WI38 (cell line): ENCODE data around the gene EYA2.

ENCODE experiments used
- H3K4me3 ChIP-seq: 2 replicates; pipeline ENCODE4 v1.5.1; 2011; ENCODE audit warnings: low read depth, mild to moderate bottlenecking, control low read depth, low read length
- TF ChIP-seq, protein P1 (sequence below): IDR thresholded peaks from 2 replicates; pipeline ENCODE4 v1.5.1; 2012; ENCODE audit warnings: low read depth, mild to moderate bottlenecking, control low read depth, low read length

The EYA2 gene

DNA sequence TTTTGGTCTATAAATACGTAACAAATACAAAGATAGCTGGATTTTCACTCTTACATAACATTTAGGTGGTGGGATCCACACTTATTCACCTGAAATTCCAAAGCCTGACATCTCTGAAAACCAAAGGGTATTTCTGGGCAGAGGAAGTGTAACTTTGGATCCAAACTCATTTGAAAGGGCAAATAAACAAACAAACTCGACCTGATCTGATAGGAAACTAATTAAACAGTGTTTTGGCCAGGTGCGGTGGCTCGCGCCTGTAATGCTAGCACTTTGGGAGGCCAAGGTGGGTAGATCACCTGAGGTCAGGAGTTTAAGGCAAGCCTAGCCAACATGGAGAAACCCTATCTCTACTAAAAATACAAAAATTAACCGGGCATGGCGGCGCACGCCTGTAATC lies 332.9 kb downstream of the EYA2 start:
- TF ChIP-seq, protein P1, sequence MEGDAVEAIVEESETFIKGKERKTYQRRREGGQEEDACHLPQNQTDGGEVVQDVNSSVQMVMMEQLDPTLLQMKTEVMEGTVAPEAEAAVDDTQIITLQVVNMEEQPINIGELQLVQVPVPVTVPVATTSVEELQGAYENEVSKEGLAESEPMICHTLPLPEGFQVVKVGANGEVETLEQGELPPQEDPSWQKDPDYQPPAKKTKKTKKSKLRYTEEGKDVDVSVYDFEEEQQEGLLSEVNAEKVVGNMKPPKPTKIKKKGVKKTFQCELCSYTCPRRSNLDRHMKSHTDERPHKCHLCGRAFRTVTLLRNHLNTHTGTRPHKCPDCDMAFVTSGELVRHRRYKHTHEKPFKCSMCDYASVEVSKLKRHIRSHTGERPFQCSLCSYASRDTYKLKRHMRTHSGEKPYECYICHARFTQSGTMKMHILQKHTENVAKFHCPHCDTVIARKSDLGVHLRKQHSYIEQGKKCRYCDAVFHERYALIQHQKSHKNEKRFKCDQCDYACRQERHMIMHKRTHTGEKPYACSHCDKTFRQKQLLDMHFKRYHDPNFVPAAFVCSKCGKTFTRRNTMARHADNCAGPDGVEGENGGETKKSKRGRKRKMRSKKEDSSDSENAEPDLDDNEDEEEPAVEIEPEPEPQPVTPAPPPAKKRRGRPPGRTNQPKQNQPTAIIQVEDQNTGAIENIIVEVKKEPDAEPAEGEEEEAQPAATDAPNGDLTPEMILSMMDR = no peak

DNA sequence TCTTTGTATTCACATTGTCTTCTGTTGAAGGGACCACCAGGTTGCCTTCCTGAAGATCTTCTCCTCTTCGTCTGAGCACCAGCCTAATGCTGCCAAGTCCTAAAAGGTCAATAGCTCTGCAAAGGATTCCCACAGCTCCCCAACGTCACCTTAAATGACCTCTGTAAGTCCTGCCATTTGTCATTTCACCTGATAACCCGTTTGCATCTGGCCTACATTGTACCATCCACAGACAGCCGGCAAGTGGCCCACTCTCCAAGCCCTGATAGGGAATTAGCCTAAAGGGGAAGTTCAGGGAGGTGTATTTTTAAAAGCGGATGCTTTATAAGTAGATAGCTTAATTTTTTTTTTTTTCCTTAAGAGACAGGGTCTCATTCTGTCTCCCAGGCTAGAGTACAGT lies 334.0 kb downstream of the EYA2 start:
- no peak overlapping the region for H3K4me3 ChIP-seq
- TF ChIP-seq, protein P1 = no peak

More for the DNA sequence above, 332.9 kb downstream of the EYA2 start:
- no peak overlapping the region for H3K4me3 ChIP-seq

DNA sequence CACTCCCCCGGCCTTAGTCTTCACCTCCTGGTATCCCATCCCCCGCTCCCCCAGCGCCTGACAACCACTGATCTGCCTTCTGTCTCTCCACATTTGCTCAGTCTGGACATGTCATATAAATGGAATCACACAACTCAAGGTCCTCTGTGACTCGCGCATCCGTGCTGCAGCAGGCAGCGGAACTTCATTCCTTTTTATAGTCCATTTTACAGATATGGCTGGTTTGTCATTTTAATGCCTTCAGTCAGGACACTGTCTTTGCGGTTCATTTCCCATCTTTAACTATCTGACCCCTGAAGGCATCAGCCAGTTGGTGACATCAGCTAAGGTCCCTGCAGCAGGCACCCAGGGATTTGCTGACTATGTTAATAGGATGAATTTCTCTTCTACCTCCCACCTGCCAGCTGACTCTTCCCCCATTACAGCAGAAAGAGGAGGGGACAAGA lies 336.2 kb downstream of the EYA2 start:
- TF ChIP-seq, protein P1 = no peak
- H3K4me3 ChIP-seq = no peak overlapping the region

DNA sequence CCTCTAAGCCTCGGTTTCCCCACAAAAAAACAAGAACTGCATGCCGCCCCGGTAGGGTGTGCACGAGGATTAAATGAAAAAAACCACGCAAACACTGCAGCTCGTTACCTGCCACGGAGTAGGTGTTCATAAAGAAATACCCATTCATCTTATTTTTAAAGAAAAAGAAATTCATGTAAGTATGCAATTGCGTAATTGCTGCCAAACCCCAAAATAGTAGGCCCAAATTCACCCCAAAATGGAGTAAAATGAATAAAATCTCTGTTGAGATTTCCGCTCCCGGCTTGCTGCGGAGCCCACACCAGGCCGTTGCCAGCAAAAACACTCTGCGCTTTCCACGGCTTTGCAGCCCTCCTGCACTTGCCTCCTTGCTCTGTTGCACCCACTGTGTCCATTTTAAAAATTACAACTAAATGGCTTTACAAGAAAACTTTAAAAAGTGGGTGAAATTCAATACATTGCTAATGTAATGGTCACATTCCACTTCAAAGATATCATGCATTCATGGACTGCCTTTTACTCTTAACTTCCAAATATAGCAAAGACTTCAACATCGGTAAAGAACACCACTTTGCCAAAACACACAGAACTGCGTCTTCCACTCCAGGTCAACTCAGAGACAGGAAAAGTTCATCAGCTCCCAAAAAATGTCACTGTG lies 336.9 kb downstream of the EYA2 start:
- H3K4me3 ChIP-seq = no peak overlapping the region

DNA sequence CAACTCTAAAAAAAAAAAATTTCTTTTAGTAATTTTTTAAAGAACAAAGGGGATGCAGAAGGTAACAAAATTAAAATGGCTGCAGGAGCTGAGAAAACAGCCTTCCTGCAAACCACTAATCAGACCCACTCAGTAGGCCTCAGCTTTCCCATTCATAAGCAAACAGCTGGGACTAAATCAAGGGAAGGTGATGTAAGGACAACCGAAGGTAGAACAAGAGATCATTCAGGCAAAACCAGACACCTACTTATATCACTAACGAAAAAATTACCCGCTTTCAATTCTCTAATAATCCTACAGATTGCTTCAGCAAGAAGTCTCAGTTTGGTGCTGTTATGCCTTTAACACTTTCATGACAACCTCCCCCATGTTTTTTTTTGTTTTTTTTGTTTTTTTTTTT lies 337.9 kb downstream of the EYA2 start:
- TF ChIP-seq, protein P1 = no peak
- no peak overlapping the region for H3K4me3 ChIP-seq

More for the DNA sequence above, 336.9 kb downstream of the EYA2 start:
- TF ChIP-seq, protein P1 = no peak

DNA sequence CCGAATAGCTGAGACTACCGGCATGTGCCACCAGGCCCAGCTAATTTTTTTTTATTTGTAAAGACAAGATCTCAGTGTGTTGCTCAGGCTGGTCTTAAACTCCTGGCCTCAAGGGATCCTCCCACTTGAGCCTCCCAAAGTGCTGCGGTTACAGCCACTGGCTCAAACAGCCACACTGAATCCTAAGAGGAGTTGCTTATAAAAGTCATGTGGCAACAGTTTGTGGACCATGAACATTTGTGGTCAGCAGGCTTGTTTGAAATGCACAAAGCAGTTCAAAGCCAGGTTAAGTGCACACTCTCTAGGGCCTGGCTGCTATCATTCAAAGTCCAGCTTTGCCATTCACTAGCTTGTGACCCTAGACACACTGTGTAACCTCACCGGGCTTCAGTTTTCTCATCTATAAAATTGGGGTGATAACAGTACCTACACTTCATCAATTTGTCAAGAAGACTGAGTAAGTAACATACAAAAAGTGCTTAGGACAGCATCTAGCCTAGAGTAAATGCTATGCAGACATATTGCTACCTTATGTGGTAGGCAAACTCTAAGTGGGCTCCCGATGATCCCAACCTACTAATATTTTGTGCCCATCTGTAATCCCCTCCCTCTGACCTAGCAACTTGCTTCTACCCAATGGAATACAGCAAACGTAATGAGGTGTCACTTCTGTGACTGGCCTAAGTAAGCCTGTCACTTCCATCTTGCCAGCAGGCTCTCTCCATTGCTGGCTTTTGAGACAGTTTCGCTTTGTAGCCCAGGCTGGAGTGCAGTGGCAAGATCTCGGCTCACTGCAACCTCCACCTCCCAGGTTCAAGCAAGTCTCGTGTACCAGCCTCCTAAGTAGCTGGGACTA lies 338.9 kb downstream of the EYA2 start:
- H3K4me3 ChIP-seq = no peak overlapping the region
- TF ChIP-seq, protein P1 = no peak

DNA sequence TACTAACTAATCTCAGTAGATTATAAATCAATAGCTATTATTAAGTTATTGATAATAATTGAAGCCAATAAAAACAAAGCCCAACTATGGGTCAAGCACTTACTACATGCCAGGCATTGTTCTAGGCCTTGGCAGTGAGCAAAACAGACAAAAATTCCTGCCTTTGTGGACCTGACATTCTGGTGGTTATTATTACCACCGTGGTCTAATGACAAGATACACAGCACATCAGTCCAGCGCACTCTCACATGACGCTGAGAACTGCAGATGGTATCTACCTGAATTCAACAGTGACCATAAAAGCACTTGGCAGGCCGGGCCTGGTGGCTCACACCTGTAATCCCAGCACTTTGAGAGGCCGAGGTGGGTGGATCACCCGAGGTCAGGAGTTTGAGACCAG lies 340.5 kb downstream of the EYA2 start:
- TF ChIP-seq, protein P1 = no peak
- H3K4me3 ChIP-seq = no peak overlapping the region
